ENCODE data around the gene PDS5B. TPM values are rescaled to one million over a fixed set of nuclear protein-coding genes. Genes with fewer than 3 reads are reported as not detected.

The PDS5B gene
- total RNA-seq, 4 donors from 2014 or later, result 20.4 to 55.0 (median 25.8) TPM

DNA sequence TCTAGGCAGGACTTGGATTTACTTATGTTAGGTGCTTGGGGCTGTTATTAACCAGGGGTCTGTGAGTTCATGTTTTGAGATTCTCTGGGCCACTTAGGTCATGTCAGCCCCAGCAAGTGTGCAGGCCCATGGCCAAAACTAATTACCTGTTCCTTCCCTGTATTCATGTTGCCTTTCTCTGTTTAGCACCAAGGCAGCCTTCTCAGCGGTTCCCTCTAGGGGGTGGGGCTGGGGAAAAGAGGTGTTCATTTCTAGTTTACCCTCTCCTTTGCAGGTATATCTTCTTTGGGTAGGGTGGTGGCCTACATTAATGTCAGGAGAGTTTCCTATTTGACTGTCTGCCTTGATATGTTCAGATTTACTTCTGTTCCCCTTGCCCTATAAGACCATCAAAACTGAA lies 61.7 kb downstream of the PDS5B start:
- TF ChIP-seq, protein P1, sequence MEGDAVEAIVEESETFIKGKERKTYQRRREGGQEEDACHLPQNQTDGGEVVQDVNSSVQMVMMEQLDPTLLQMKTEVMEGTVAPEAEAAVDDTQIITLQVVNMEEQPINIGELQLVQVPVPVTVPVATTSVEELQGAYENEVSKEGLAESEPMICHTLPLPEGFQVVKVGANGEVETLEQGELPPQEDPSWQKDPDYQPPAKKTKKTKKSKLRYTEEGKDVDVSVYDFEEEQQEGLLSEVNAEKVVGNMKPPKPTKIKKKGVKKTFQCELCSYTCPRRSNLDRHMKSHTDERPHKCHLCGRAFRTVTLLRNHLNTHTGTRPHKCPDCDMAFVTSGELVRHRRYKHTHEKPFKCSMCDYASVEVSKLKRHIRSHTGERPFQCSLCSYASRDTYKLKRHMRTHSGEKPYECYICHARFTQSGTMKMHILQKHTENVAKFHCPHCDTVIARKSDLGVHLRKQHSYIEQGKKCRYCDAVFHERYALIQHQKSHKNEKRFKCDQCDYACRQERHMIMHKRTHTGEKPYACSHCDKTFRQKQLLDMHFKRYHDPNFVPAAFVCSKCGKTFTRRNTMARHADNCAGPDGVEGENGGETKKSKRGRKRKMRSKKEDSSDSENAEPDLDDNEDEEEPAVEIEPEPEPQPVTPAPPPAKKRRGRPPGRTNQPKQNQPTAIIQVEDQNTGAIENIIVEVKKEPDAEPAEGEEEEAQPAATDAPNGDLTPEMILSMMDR (IDR thresholded peaks at IDR 0.05), result no peak
- DNase-seq (ENCODE audit: low spot score) (no peak), ATAC-seq (ENCODE audit: low FRiP score) (no peak)

DNA sequence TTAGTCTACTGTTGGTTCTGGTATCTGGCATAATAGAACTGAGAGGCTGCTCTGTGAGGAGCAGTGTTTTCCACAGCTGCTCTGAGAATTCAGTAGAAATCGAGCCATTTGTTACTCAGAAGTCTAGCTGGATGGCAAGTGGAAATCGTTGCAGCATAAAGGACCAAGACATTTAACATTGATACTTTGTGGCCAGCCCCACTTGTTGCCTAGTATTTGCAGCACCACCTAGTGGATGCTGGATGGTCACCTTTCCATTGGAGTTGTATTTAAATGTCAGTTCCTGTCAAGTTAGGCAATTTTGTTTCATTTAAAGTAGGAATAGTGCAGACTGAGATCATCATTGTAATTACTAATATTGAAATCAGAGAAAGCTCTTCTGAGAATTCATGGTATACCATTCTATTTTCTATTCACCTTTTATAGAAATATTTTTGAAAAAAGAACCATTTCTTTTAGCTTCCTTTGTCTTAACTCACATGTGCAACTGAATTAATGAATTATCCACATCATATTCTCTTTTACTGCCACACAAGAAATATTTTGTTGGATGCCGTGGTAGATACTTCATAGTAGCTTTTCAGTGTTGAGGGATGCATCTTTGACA lies 64.6 kb downstream of the PDS5B start:
- TF ChIP-seq, protein P1 (IDR thresholded peaks at IDR 0.05), result no peak
- ATAC-seq (ENCODE audit: low FRiP score), result no peak
- DNase-seq (ENCODE audit: low spot score), result no peak

DNA sequence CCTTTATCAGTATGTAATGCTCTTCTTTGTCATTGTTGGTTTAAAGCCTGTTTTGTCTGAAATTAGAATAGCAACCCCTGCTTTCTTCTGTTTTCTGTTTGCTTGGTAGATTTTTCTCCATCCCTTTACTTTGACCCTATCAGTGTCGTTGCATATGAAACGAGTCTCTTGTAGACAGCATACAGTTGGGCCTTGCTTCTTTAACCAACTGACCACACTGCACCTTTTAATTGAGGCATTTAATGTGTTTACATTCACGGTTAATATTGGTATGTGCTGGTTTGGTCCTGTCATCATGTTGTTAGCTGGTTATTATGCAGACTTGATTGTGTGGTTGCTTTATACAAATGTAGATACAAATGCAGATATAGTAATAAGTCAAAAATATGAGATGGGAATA lies 71.1 kb downstream of the PDS5B start:
- TF ChIP-seq, protein P1 (IDR thresholded peaks at IDR 0.05), result no peak
- ATAC-seq (ENCODE audit: low FRiP score) (no peak), DNase-seq (ENCODE audit: low spot score) (no peak)

DNA sequence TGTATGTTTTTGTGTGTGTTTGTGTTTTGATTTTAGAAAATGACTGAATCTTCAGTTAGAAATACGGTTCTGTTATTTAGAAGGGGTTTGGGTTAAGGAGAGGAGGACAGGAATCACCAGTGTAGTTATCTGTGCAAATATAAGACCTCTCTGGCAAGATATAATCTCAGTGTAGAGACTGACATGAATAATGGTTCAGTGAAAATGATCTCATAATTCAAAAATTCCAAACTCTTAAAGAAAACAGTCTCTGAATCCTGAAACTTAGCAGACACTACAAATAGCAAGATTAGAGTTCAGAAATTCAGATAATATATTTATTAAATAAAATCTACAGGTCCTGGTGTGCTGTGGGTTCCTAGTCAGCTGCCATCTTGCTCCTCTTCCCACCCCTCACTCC lies 73.5 kb downstream of the PDS5B start:
- TF ChIP-seq, protein P1 (IDR thresholded peaks at IDR 0.05), result no peak
- no peak for DNase-seq (ENCODE audit: low spot score)
- ATAC-seq (ENCODE audit: low FRiP score), result no peak

DNA sequence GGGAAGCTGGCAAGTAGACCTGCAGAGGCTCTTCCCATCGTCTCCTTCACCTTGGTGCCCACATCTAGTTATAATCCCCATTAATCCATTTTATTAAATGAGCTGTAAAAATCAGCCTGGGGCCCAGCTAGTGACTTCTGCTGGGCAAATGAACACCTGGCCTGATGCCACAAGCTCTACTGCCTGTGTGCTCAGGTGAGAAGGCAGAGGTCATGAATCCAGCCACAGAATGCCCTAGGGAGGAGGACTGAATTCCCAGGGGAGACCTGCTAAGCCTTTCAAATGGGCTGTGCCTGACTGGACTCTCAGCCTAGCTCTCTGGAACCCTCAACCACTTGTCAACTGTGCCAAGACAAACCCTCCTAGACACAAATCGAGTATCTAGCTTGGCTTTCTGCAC lies 74.0 kb downstream of the PDS5B start:
- TF ChIP-seq, protein P1 (IDR thresholded peaks at IDR 0.05), result no peak
- ATAC-seq (ENCODE audit: low FRiP score), result no peak
- no peak for DNase-seq (ENCODE audit: low spot score)

DNA sequence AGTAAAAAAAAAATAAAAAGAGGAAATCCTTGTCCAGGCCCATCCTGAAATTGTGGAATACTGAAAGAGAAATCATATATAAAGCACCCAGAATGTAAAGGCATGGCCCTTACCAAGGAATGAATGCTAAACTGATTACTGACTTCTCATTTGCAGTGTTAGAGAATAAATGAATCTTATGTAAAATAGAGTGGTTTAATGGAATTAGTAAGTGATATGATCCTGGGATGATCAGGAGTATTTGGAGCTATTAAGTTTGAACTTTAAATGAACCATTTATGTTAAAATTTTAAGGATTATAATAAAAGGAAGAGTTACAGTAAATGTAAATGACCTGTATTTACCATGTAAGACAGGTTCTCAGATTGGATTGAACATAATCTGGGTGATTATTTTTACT lies 75.4 kb downstream of the PDS5B start:
- ATAC-seq (ENCODE audit: low FRiP score) (no peak), DNase-seq (ENCODE audit: low spot score) (no peak)
- TF ChIP-seq, protein P1 (IDR thresholded peaks at IDR 0.05), result no peak

DNA sequence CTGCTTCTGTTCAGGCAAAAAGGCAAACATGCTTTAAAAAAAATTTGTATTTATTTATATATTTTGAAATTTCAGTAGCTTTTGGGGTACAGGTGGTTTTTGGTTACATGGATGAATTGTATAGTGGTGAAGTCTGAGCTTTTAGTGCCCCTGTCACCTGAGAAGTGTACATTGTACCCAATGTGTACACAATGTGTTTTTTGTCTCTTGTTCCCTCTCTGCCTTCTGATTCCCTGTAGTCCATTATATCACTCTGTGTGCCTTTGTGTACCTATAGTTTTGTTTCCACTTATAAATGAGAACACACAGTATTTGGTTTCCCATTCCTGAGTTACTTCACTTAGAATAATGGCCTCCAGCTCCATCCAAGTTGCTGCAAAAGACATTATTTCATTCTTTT lies 77.4 kb downstream of the PDS5B start:
- TF ChIP-seq, protein P1 (IDR thresholded peaks at IDR 0.05), result no peak
- DNase-seq (ENCODE audit: low spot score), result no peak
- no peak for ATAC-seq (ENCODE audit: low FRiP score)

Data from omental fat pad (tissue), 4 donors.